Fibroblast of pulmonary artery (primary cell): ENCODE data around the gene PTPRN2.

Experiments
- DNase-seq: peaks from one replicate; pipeline ENCODE4 v3.0.0-alpha.2; 2010; ENCODE audit warnings: low read depth
- H3K4me3 ChIP-seq: replicated peaks from 2 replicates; pipeline ENCODE4 v1.5.1; 2011; ENCODE audit warnings: low read depth, mild to moderate bottlenecking, control low read depth, low read length, moderate library complexity
- TF ChIP-seq, protein P1 (sequence below): IDR thresholded peaks from 2 replicates; pipeline ENCODE4 v1.5.1; 2011; ENCODE audit warnings: mild to moderate bottlenecking, control low read depth, low read length, inconsistent platforms; ENCODE audit errors: missing control alignments

Gene PTPRN2

DNA sequence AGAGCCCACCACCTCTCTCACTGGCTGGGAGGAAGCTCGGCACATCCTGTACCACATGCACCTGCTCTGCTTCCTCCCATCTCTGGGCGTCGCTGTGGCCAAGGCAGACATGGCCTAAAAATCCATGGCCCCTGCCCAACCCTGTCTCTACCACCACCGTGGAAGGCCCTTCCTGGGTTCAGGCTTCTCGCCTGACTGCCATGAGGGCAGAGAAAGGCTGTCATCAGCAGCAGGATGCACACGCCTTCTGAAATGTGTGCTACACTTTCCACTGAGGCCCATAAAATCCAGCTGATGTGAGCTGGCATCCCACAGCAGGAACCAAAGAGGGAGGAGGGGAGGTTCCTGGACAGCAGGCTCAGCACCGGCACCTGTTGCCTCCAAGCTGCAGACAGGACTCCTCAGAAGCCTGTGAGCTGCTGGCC lies 93.4 kb downstream of the PTPRN2 start:
- H3K4me3 ChIP-seq = no peak overlapping the region
- no peak for DNase-seq
- TF ChIP-seq, protein P1, sequence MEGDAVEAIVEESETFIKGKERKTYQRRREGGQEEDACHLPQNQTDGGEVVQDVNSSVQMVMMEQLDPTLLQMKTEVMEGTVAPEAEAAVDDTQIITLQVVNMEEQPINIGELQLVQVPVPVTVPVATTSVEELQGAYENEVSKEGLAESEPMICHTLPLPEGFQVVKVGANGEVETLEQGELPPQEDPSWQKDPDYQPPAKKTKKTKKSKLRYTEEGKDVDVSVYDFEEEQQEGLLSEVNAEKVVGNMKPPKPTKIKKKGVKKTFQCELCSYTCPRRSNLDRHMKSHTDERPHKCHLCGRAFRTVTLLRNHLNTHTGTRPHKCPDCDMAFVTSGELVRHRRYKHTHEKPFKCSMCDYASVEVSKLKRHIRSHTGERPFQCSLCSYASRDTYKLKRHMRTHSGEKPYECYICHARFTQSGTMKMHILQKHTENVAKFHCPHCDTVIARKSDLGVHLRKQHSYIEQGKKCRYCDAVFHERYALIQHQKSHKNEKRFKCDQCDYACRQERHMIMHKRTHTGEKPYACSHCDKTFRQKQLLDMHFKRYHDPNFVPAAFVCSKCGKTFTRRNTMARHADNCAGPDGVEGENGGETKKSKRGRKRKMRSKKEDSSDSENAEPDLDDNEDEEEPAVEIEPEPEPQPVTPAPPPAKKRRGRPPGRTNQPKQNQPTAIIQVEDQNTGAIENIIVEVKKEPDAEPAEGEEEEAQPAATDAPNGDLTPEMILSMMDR = no peak

DNA sequence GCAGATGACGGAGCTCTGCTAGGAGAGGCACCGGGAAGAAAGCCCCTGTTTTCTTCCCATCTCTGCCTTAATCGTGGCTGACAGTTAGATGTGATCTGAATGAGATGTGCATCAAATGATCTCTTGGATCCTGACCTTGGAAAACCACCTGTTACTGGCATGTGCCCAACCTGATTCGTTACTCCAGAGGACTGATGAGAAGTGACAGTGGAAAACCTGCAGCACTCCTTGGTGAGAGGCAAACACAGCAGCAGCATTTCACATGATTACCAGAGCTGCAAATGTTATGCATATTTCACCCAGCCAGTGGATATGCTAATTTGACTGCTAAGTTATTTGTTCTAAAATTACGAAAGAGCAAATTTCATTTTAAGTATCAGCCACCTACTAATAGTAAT lies 95.3 kb downstream of the PTPRN2 start:
- H3K4me3 ChIP-seq = no peak overlapping the region
- TF ChIP-seq, protein P1 = no peak
- no peak for DNase-seq

DNA sequence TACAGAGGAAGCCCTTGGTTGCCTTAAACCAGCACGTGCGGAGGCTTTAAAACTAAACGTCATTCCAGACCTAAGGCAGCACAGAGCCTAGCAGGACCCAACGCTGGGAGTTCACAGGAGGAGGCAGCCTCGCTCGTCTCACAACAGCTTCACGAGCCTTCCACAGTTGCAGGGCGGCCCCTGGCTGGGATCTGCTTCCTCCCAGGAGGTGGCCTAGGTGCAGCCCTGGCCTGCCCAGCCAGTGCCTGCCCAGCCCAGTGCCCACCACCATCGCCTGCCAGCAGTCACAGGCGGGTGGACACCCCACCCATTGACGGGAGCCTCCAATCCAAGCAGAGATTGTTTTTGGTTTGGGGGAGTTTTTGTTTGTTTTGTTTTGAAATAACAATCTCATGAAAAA lies 96.5 kb downstream of the PTPRN2 start:
- TF ChIP-seq, protein P1 = no peak
- no peak for DNase-seq

DNA sequence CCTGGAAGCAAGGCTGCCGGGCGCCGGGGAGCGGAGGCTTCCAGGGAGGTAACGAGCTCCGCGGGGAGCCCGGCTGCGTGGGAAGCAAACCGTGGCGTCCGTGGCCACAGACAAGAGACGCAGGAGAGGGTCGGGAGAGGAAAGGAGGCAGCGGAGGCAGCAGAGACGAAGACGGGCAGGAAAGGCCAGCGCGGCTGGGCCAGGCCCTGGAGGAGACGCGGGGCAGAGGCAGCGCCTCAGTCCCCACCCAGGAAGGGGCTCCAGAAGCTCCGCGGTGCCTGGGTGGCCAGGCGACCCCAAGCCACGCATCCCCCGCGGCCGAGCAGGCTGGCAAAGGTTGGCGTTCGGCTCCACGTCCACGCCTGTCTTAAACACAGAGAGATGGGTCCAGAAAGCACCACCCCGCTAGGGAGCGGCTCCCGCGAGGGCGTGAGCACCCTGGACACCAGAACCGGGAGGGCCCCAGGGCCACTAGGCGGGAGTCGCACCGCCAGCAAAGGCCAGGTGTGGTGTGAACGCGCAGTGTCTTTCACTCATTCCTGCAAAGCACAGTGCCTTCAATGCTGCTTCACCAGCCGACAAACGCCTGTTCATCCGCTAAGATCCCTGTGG lies 97.3 kb downstream of the PTPRN2 start:
- H3K4me3 ChIP-seq = no peak overlapping the region
- DNase-seq = no peak
- TF ChIP-seq, protein P1 = no peak

More for the DNA sequence above, 96.5 kb downstream of the PTPRN2 start:
- no peak overlapping the region for H3K4me3 ChIP-seq

DNA sequence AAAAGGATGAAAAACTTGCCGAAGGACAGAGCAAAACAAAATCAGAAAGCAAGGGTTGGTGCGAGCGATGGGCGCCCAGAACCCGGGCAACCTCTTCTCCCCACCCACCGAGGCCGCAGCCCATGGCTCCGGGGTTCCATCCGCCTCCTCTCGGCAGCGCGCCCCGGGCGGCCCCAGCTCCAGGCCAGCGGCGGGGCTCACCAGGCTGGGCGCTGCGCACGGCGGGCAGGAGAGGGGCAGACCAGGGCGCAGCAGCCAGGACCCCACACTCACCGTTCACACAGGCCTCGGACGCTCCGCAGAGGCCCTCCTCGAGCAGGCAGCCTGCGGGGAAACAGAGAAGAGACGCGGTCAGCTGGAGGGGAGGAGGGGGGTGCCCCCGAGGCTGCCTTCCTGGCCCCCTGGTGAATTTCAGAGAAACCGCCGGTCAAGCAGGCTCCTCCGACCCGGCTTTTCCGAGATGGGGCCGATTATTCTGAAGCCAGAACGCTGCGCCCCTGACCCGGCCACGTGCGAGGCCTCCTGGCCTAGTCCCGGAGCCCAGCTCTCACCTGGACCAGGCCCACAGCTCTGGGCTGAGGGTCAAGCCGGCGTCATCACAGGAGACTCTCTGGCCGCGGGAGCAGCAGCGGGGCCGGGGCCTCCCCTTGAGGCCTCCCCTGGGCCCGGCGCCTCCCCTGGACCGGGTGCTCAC lies 98.0 kb downstream of the PTPRN2 start:
- TF ChIP-seq, protein P1 = no peak

DNA sequence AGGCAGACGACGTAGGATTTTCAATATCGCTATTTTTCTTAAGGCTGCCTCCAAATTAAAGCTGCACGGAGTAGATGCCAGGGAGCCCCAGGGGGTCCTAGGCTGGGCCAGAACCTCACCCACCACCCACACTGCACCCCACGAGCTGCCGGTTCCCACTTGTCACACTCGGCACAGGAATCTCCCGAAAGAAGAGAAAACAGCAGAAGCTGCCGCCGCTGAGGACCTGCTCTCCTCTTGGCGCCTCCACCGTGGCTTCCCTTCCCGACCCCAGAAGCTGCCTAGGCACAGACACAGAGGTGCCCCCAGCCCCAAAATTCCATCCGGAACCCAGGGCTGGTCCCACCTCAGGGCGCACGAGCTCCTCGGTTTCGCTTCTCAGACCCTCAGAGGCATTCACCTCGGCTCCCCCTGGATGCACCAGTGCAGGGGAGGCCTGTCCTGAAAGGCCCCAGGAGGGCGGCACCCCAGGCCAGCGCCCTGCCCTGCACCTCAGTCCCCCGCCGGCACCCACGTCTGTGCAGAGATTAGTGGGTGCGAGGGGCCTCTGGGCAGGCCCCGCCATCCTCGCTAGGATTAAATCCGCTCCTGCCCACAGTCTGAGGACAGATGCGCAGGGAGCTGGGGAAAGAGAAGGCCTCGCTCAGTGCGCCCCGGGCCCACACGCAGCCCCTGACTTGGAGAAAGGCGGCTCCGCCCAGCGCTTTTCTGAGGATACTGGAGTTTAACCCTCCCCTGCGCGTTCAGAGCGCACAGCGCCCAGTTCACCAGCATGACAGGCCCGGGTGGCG lies 99.2 kb downstream of the PTPRN2 start:
- DNase-seq = no peak
- TF ChIP-seq, protein P1 = no peak
- H3K4me3 ChIP-seq = no peak overlapping the region

More for the DNA sequence above, 98.0 kb downstream of the PTPRN2 start:
- DNase-seq = no peak
- H3K4me3 ChIP-seq = no peak overlapping the region
